HEK293 (cell line): ENCODE results near the gene CTDNEP1.
A peak's percentile ranks its signal among the peaks of the same experiment; 100 is the strongest.

ENCODE experiments used
- CTCF ChIA-PET: fragments of 350-600 bp; formaldehyde crosslinking; extraction: SDS; loops from one replicate; lab custom pipeline; 2021; ENCODE audit warnings: antibody characterized with exemption; lab: Yijun Ruan, JAX
- POLR2A ChIA-PET: fragments of 300-600 bp; formaldehyde crosslinking; extraction: SDS; loops from one replicate; lab custom pipeline; 2020; ENCODE audit warnings: antibody characterized with exemption, inconsistent platforms; lab: Yijun Ruan, JAX
- H3K27ac ChIP-seq: fragments of 200-500 bp; sonication (Bioruptor generic); 2 replicates; pipeline ENCODE4 v1.5.1; 2014; ENCODE audit warnings: low read depth, low read length, control low read depth, inconsistent platforms; ENCODE audit errors: extremely low read depth
- H3K36me3 ChIP-seq, 2 experiments: fragments of 200-500 bp in 1 of 2; sonication (Bioruptor generic) in 1 of 2; 1 replicate in 1 of 2; 2 replicates in 1 of 2; pipeline ENCODE4 v1.5.1; 2014 to 2017; ENCODE audit warnings: inconsistent platforms in 2 of 2, low read length in 2 of 2; ENCODE audit not compliant: control insufficient read depth in 2 of 2, insufficient read depth in 1 of 2
- H3K4me1 ChIP-seq: fragments of 200-500 bp; sonication (Bioruptor generic); 2 replicates; pipeline ENCODE4 v1.5.1; 2014; ENCODE audit warnings: mild to moderate bottlenecking, low read length, inconsistent platforms; ENCODE audit not compliant: control insufficient read depth, insufficient read depth
- H3K4me3 ChIP-seq: 2 replicates; pipeline ENCODE4 v1.5.1; 2011; ENCODE audit warnings: low read depth, mild to moderate bottlenecking, control low read depth, low read length, moderate library complexity
- H3K9me3 ChIP-seq: fragments of 200-500 bp; sonication (Bioruptor generic); 2 replicates; pipeline ENCODE4 v1.5.1; 2014; ENCODE audit warnings: low read depth, low read length, inconsistent platforms; ENCODE audit not compliant: control insufficient read depth, insufficient read depth
- BCL11A ChIP-seq: fragments of 450-650 bp; formaldehyde crosslinking; IDR thresholded peaks from 2 replicates; pipeline ENCODE4 v1.5.1; 2016; ENCODE audit warnings: low read depth, missing biosample characterization, missing genetic modification characterization
- GLI4 ChIP-seq: fragments of 450-650 bp; formaldehyde crosslinking; IDR thresholded peaks from 2 replicates; pipeline ENCODE4 v1.5.1; 2016; ENCODE audit warnings: missing biosample characterization, missing genetic modification characterization
- KLF1 ChIP-seq: fragments of 450-650 bp; formaldehyde crosslinking; IDR thresholded peaks from 2 replicates; pipeline ENCODE4 v1.5.1; 2016; ENCODE audit warnings: missing biosample characterization, missing genetic modification characterization
- KLF10 ChIP-seq: fragments of 450-650 bp; IDR thresholded peaks from 2 replicates; pipeline ENCODE4 v1.5.1; 2018; ENCODE audit warnings: missing biosample characterization, mild to moderate bottlenecking, missing genetic modification characterization
- KLF7 ChIP-seq: fragments of 450-650 bp; formaldehyde crosslinking; IDR thresholded peaks from 2 replicates; pipeline ENCODE4 v1.5.1; 2016; ENCODE audit warnings: missing biosample characterization, missing genetic modification characterization, borderline replicate concordance
- OVOL3 ChIP-seq: fragments of 450-650 bp; formaldehyde crosslinking; IDR thresholded peaks from 2 replicates; pipeline ENCODE4 v1.5.1; 2016; ENCODE audit warnings: missing biosample characterization, missing genetic modification characterization
- PRDM4 ChIP-seq: fragments of 450-650 bp; formaldehyde crosslinking; IDR thresholded peaks from 2 replicates; pipeline ENCODE4 v1.5.1; 2017; ENCODE audit warnings: missing biosample characterization, missing genetic modification characterization
- SALL2 ChIP-seq: fragments of 450-650 bp; formaldehyde crosslinking; IDR thresholded peaks from 2 replicates; pipeline ENCODE4 v1.5.0; 2017; ENCODE audit warnings: missing biosample characterization, mild to moderate bottlenecking, missing genetic modification characterization, borderline replicate concordance
- SETDB1 ChIP-seq: IDR thresholded peaks from one replicate; pipeline ENCODE4 v1.6.1; 2017; ENCODE audit warnings: mild to moderate bottlenecking, low read length, moderate library complexity, mixed read lengths; ENCODE audit not compliant: insufficient read length
- ZBTB20 ChIP-seq: fragments of 450-650 bp; formaldehyde crosslinking; IDR thresholded peaks from 2 replicates; pipeline ENCODE4 v1.5.1; 2016; ENCODE audit warnings: missing biosample characterization, missing genetic modification characterization
- ZBTB8A ChIP-seq: fragments of 450-650 bp; formaldehyde crosslinking; IDR thresholded peaks from 2 replicates; pipeline ENCODE4 v1.5.1; 2016; ENCODE audit warnings: missing biosample characterization, missing genetic modification characterization
- ZEB2 ChIP-seq: fragments of 450-650 bp; formaldehyde crosslinking; IDR thresholded peaks from 2 replicates; pipeline ENCODE4 v1.5.1; 2016; ENCODE audit warnings: missing biosample characterization, missing genetic modification characterization
- ZNF133 ChIP-seq: fragments of 450-650 bp; formaldehyde crosslinking; IDR thresholded peaks from 2 replicates; pipeline ENCODE4 v1.5.1; 2016; ENCODE audit warnings: missing biosample characterization, missing genetic modification characterization
- ZNF16 ChIP-seq: fragments of 450-650 bp; formaldehyde crosslinking; IDR thresholded peaks from 2 replicates; pipeline ENCODE4 v1.5.1; 2016; ENCODE audit warnings: low read depth, missing biosample characterization, missing genetic modification characterization
- ZNF18 ChIP-seq: fragments of 450-650 bp; formaldehyde crosslinking; IDR thresholded peaks from 2 replicates; pipeline ENCODE4 v1.5.1; 2016; ENCODE audit warnings: missing biosample characterization, missing genetic modification characterization
- ZNF2 ChIP-seq: fragments of 450-650 bp; formaldehyde crosslinking; IDR thresholded peaks from 2 replicates; pipeline ENCODE4 v1.5.1; 2016; ENCODE audit warnings: missing biosample characterization, missing genetic modification characterization
- ZNF223 ChIP-seq: fragments of 450-650 bp; formaldehyde crosslinking; IDR thresholded peaks from 2 replicates; pipeline ENCODE4 v1.5.1; 2016; ENCODE audit warnings: missing biosample characterization, missing genetic modification characterization
- ZNF23 ChIP-seq: fragments of 450-650 bp; formaldehyde crosslinking; IDR thresholded peaks from 2 replicates; pipeline ENCODE4 v1.5.1; 2016; ENCODE audit warnings: missing biosample characterization, missing genetic modification characterization, borderline replicate concordance
- ZNF24 ChIP-seq: fragments of 450-650 bp; formaldehyde crosslinking; IDR thresholded peaks from 2 replicates; pipeline ENCODE4 v1.5.1; 2016; ENCODE audit warnings: missing biosample characterization, missing genetic modification characterization
- ZNF248 ChIP-seq: fragments of 450-650 bp; formaldehyde crosslinking; IDR thresholded peaks from 2 replicates; pipeline ENCODE4 v1.5.1; 2017; ENCODE audit warnings: missing biosample characterization, missing genetic modification characterization
- ZNF48 ChIP-seq: fragments of 450-650 bp; formaldehyde crosslinking; IDR thresholded peaks from 2 replicates; pipeline ENCODE4 v1.5.1; 2016; ENCODE audit warnings: missing biosample characterization, missing genetic modification characterization
- ZNF544 ChIP-seq: fragments of 450-650 bp; formaldehyde crosslinking; IDR thresholded peaks from 2 replicates; pipeline ENCODE4 v1.5.0; 2017; ENCODE audit warnings: missing biosample characterization, missing genetic modification characterization
- ZNF558 ChIP-seq: fragments of 450-650 bp; formaldehyde crosslinking; IDR thresholded peaks from 2 replicates; pipeline ENCODE4 v1.5.1; 2016; ENCODE audit warnings: missing biosample characterization, missing genetic modification characterization
- ZNF561 ChIP-seq: fragments of 450-650 bp; IDR thresholded peaks from 2 replicates; pipeline ENCODE4 v1.5.1; 2018; ENCODE audit warnings: missing biosample characterization, missing genetic modification characterization, borderline replicate concordance
- ZNF571 ChIP-seq: fragments of 450-650 bp; formaldehyde crosslinking; IDR thresholded peaks from 2 replicates; pipeline ENCODE4 v1.5.0; 2017; ENCODE audit warnings: missing biosample characterization, missing genetic modification characterization
- ZNF624 ChIP-seq: fragments of 450-650 bp; formaldehyde crosslinking; IDR thresholded peaks from 2 replicates; pipeline ENCODE4 v1.5.1; 2017; ENCODE audit warnings: missing biosample characterization, missing genetic modification characterization
- ZNF645 ChIP-seq: fragments of 450-650 bp; formaldehyde crosslinking; IDR thresholded peaks from 2 replicates; pipeline ENCODE4; 2016; ENCODE audit warnings: missing biosample characterization, missing genetic modification characterization
- ZNF747 ChIP-seq: fragments of 450-650 bp; formaldehyde crosslinking; IDR thresholded peaks from 2 replicates; pipeline ENCODE4 v1.5.1; 2016; ENCODE audit warnings: missing biosample characterization, missing genetic modification characterization
- ZNF776 ChIP-seq: fragments of 450-650 bp; formaldehyde crosslinking; IDR thresholded peaks from 2 replicates; pipeline ENCODE4 v1.5.0; 2017; ENCODE audit warnings: missing biosample characterization, missing genetic modification characterization, borderline replicate concordance
- ZNF792 ChIP-seq: fragments of 450-650 bp; formaldehyde crosslinking; IDR thresholded peaks from 2 replicates; pipeline ENCODE4 v1.5.1; 2016; ENCODE audit warnings: missing biosample characterization, missing genetic modification characterization
- ZSCAN5A ChIP-seq: fragments of 450-650 bp; formaldehyde crosslinking; IDR thresholded peaks from 2 replicates; pipeline ENCODE4 v1.5.1; 2016; ENCODE audit warnings: missing biosample characterization, missing genetic modification characterization

CTDNEP1 gene

GRCh38 chr17:7242717-7243452 is 8.6 kb downstream of the CTDNEP1 start:
- no peaks in the 10 kb centered on the region for H3K9me3 ChIP-seq
- POLR2A ChIA-PET = interaction anchor here (0.6 to 14.2 kb wide), 16 partner anchors 9 to 444 kb away, joined by 3 to 284 read pairs (median 6); partner anchors contain the start of genes ACADVL, CTDNEP1, DLG4 and DVL2
- H3K4me3 ChIP-seq = peak overlapping the region; percentile 82
- H3K4me1 ChIP-seq = peaks cover 6% of the 10 kb centered on the region
- H3K36me3 ChIP-seq = peaks cover 26 to 53% of the 10 kb centered on the region in 2 experiments
- H3K27ac ChIP-seq = peak overlapping the region; percentile 91
- CTCF ChIA-PET = interaction anchor here (0.7 to 5.2 kb wide), 6 partner anchors 11 to 522 kb away, joined by 3 to 33 read pairs (median 5); partner anchors contain the start of genes ACADVL and DLG4
- peak; percentile 97 for TF ChIP-seq ZBTB8A (tag by site-specific recombination)
- TF ChIP-seq ZNF776 (tag by site-specific recombination) = no peak
- no peak for TF ChIP-seq ZNF48 (tag by site-specific recombination)
- peak; percentile 83 for TF ChIP-seq BCL11A
- TF ChIP-seq ZNF558 (tag by site-specific recombination) = no peak
- peak; percentile 77; the same call in 1 of the 2 replicates for TF ChIP-seq PRDM4
- peak; percentile 94 for TF ChIP-seq OVOL3 (tag by site-specific recombination)
- TF ChIP-seq ZNF544 (tag by site-specific recombination) = no peak
- no peak for TF ChIP-seq ZNF624 (tag by site-specific recombination)
- peak; percentile 98 for TF ChIP-seq ZEB2 (tag by site-specific recombination)
- peak; percentile 54 for TF ChIP-seq ZBTB20
- no peak for TF ChIP-seq ZNF133 (tag by site-specific recombination)
- TF ChIP-seq GLI4 = peak; percentile 93
- no peak for TF ChIP-seq ZNF16 (tag by site-specific recombination)
- TF ChIP-seq KLF1 = peak; percentile 95
- peak; percentile 98 for TF ChIP-seq KLF7 (tag by site-specific recombination)
- peak; percentile 98 for TF ChIP-seq ZNF24 (tag by site-specific recombination)
- no peak for TF ChIP-seq ZNF571 (tag by site-specific recombination)
- no peak for TF ChIP-seq ZNF223 (tag by site-specific recombination)
- TF ChIP-seq ZSCAN5A (tag by site-specific recombination) = peak; percentile 97
- peak; percentile 93 for TF ChIP-seq ZNF561 (tag by site-specific recombination)
- TF ChIP-seq ZNF645 (tag by site-specific recombination) = peak; percentile 91
- no peak for TF ChIP-seq SETDB1
- TF ChIP-seq ZNF2 (tag by site-specific recombination) = peak; percentile 96
- no peak; the same call in 1 of the 2 replicates for TF ChIP-seq SALL2 (tag by site-specific recombination)
- TF ChIP-seq KLF10 (tag by site-specific recombination) = peak; percentile 96
- TF ChIP-seq ZNF792 (tag by site-specific recombination) = no peak
- TF ChIP-seq ZNF23 (tag by site-specific recombination) = no peak
- TF ChIP-seq ZNF747 = no peak
- no peak for TF ChIP-seq ZNF248 (tag by site-specific recombination)
- peak; percentile 55; the same call in 1 of the 2 replicates for TF ChIP-seq ZNF18 (tag by site-specific recombination)
